Activated effector memory CD4-positive, alpha-beta T cell treated with anti-CD3 and anti-CD28 coated beads, Interleukin-2, amount 50 U/mL, for 16 hours (primary cell): ENCODE results near the gene STAB2.

ENCODE experiments used
- DNase-seq: peaks from one replicate; pipeline ENCODE4 v3.0.0-alpha.2; 2020

The STAB2 gene

DNA sequence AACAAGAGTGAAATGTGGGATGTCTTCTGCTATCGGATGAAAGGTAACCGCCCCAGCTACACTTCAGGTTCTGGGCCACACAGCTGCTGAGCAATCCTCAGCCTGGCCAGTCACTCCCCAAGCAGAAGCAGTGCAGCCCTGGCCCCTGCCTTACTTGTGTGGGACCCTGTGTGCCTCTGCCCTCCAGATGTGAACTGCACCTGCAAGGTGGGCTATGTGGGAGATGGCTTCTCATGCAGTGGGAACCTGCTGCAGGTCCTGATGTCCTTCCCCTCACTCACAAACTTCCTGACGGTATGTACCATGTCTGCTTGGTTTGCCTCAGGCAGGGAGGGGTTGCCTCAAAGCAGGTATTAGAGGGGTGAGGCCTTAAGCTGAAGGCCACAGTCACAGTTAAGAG lies 168.4 kb downstream of the STAB2 start:
- no peak for DNase-seq

DNA sequence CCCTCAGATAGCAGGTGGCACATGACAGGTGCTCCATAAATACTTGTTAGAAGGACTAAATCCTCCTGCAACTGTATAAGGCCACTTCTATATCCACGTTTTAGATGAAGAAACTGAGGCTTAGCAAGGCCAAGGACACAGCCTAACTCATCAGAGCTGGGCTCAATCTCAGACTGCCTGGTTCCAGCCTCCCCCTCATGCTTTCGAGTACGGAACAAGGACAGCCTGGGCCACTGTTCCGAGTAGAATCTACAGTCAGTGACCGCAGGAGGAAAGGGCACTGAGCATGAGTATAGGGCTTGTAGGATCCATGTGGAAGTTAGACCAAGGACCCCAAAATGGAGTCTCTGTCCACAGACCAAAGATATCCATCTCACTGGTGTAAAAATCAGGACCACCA lies 169.4 kb downstream of the STAB2 start:
- DNase-seq, result no peak

DNA sequence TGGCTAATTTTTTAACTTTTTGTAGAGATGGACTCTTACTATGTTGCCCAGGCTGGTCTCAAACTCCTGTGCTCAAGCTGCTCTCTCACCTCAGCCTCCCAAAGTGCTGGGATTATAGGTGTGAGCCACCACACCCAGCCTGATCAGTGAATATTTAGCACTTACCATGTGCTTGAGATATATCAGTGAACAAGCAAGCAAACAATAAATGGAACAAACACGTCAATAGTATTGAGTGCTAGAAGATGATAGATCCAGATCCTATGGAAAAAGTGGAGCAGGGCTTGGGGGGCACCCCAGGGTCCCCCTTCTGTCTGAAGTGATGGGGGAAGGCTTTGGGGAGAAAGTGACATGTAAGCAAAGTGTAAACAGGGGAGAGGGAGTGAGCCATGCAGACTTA lies 170.2 kb downstream of the STAB2 start:
- DNase-seq, result no peak

DNA sequence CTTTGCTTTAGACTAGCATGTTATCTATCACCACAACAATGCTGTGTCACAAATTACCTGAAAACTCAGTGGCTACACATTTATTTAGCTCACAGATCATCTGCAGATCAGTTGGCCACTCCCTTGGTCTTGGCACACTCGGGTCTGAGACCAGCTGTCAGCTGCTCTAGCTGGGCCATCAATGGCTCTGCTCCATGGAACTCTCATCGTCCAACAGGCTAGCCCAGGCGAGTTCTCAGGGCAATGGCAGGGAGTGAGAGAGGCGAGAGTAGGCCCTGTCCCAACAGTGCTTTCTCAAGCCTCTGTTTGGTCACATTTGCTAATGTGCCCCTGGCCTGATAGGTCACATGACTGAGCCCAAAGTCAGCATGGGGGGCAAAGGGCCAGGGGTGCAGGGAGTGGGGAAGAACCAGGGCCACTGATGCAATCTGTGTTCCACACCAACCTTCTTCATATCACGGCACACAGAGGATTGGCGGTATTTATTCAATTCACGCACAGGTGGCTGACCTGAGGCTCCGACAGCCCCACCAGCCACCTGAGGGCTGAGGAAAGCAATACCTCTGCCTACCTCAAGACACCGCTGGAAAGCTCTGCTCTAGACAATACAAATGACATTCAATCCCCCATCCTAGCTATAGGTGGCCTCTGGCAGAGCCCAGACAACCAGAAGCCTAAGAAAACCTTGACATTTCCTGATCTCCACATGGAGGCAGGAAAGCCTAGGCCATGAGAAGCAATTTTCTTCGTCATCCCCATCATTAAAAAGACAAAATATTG lies 171.4 kb downstream of the STAB2 start:
- DNase-seq, result no peak

DNA sequence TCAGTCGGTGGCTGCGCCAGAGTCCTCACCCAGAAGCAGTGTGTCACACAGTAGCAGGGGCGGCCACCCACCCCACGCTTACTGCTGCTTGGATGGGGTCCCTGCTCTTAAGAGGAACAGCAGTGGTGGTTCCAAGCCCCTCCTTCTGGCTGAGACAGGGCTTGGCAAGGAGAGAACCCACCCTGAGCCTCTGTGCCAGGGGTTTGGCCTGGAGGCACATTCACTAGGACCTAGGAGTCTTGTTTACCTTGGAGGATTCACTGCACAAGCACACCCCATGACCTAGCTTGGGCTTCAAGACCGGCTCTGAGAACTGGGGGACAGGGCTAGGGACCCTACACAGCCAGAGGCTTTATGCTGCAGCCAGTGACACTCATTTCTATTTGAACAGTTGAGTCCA lies 175.4 kb downstream of the STAB2 start:
- DNase-seq, result no peak

DNA sequence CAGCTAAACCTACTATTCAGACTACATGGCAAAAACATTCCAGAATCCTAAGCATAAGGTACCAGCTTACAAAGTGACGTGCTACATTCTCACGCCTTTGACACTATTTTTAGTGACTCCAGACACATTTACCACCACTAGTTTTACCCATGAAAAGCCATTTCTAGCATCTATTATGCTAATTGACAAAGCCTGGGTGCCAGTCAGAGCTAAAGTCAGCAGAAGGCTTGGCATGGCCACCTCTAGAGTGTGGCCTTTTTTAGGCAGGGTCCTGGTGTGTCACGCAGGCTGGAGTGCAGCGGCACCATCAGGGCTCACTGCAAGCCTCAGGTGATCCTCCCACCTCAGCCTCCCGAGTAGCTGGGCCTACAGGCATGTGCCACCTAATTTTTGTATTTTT lies 178.2 kb downstream of the STAB2 start:
- no peak for DNase-seq

DNA sequence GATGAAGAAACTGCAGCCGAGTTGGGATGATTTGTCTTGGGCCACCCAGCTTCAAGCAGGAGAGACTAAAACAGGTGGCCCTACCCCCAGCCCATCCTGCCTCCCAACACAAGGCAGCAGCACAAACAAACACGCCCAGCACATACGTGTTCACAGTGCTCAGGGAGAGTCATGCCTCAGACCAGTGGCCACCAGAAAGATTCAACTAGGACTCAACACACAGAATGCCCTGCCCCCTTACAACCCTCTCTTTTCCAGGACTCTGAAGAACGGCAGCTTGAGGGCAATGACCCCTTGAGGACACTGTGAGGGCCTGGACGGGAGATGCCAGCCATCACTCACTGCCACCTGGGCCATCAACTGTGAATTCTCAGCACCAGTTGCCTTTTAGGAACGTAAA lies 179.0 kb downstream of the STAB2 start:
- no peak for DNase-seq

DNA sequence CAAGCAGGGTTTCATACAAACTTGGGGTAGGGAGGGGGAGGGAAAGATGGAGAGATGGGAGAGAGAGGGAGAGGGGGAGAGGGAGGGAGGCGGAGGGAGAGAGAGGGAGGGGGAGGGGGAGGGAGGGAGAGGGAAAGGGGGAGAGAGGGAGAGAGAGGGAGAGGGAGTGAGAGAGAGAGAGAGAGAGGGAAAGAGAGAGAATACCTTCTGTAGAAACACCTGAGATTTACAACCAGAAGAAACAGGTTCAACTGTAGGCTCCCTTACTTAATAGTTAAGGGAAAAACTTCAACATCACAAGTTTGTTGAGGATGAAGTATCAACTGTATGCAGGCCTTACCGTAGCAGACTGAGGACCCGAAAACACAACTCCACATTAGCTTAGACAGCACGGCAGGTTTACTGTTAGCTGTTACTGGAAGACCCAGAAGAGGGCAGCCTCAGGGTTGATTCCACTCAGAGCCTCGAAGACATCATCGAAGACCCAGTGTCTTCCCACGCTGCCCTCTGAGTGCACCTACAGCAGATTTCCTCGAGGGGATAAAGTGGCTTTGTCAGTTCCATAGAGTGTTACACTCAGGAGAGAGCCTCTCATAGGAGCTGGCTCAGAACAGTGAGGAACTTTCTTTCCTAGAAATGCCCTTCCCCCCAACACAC lies 181.5 kb downstream of the STAB2 start:
- DNase-seq, result no peak

DNA sequence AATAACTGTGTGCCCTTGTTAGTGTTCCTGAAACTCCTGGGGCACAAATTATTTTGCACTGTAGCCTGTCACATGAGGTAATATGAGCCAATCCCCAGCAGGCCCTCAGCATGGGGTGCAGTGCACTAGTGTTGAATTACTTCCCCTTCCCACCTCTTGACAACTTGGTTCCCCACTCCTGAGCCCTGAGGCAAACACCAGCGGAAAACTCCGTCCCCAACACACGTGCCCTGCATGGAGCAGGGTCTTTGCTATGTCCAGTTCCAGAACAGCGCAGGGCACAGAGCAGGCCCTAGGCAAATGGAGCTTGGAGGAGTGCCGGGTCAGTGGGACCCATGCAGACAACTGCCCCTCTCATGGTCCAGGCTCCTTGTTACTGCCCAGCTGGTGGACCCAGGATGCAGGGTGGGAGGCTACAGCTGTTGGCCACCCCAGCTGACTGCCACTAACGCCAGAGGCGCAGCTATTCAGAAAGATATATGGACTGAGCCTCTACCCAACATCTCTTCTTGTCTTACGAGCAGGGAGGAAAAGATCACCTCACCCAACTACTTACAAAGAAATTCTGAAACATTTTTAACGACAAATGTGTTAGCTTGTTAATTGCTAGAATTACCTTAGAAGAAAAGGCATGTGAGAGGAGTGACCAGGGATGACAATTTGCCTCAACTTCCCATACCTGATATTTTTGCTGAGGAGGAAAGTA lies 182.3 kb downstream of the STAB2 start:
- DNase-seq, result no peak

DNA sequence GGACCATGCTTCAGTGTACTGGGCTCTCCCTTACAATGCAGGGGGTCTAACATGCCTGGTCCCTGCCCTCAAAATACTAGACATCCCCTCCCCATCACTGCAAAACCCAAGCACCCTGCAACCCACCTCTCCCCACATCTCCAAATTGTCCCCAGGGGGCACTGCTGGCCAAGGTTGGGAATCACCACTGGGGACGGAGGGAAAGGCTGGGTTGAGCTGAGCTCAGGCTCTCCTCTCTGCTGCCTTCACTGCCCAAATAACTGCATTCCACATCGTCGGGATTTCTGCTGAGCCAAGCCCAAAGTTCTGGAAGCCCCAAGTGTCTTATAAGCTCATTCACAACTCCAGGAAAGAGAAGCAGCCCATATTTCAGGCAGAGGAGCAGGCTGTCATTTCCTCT lies 184.4 kb downstream of the STAB2 start:
- DNase-seq, result no peak

DNA sequence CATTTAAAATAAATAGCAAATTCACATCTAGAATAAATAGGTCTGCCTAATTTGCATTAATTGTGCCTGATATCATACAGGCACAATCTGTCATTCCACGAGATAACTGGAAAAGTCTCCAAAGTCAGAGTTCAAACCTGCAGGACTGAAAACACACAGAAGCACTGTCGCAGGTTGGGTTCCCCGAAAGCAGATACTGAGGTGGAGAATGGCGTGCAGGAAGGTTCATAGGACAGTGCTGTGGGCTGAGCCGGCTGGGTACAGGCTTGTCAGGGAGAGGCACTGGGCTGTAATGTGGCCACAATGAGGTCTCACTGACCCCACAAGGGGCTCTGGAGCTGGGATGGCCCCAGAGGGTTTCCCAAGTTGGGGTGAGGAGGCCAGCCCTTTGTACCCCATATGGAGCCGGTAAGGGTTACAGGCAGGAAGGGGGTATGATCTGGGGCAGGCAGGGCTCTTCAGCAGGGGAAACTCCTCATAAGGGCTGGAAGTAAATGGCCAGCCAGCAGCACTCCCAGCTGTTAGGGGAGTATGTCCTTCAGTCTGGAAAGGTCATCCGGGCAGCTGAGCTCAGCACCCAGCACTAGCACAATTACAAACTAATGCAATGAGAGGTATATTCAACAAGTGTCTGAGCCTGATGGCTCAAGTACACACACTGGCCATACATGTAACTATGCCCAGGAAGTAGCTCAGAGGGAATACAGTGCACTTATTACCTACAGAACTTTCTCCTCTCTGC lies 185.5 kb downstream of the STAB2 start:
- DNase-seq, result no peak

DNA sequence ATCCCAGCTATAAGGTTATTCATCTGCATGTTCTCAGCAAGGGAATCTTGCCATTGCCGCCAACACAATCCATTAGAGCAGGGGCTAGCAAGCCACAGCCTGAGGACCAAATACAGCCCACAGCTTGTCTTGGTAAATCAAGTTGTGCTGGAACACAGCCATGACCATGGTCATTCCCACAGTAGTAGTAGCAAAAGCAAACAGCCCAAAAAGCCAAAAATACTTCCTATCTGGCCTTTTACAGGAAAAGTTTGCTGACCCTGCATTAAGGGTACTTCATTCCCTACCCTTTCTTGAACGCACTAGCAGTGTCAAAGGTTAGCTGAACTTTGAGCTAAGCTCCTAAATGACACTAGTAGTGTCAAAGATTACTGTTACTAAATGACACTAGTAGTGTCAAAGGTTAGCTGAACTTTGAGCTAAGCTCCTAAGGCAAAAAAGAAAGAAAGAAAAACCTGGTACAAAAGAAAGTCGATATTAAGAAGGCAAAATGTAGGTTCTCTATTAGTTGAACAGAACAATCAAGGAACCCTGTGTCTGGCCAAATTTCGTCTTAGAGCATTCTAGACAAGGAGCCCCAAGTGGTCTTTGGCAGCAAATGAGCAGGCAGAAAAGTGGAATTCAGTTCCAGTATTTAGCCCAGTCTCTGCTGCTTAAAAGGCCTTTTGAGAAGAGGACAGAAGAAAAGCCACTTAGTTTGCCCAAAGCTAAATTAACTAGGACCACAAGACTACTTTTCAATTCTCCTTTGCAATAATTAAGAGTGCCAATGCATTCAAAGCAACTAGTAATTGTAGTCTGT lies 186.2 kb downstream of the STAB2 start:
- DNase-seq, result no peak

DNA sequence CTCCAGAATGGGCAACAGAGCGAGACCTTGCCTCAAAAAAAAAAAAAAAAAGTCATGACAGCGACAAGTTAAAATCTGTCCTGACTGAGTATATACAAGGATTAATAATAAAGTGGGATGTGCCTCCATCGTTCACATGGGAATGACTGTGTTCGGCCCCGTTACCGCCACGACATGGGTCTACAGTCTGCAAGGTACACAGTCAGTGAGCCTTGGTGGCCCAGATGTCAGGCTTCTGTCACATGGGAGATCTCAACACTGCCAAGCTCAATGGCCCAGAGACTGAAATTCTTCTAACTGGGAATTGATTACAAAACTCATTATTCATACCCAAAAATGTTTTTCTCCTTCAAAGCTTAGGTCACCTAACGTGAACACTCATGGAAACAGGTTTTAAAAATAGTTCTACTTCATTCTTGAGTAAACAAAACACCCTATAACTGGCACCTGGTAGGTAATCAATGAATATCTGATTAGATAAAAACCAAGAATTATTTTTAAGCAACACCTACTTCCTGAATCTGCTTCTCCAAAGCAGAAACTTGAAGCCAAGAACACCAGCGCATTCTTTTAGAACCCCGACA lies 188.0 kb downstream of the STAB2 start:
- DNase-seq, result no peak

DNA sequence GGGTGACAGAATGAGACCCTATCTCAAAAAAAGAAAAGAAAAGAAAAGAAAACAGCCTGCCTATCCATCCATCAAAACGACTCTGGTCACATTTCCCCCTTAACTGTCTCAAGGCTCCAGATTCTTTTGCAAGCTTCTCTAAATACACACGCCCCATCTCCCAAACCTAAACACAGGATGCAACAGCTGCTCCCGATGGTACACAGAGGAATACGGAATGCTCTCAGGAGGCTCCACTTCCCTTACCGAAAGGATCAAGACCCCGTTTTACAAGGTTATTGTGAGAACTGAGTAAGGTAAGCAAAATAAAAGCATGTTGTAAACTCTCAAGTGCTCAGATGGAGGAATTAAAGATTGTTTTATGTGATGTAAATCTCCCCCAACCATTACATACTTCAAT lies 191.7 kb downstream of the STAB2 start:
- DNase-seq, result no peak

DNA sequence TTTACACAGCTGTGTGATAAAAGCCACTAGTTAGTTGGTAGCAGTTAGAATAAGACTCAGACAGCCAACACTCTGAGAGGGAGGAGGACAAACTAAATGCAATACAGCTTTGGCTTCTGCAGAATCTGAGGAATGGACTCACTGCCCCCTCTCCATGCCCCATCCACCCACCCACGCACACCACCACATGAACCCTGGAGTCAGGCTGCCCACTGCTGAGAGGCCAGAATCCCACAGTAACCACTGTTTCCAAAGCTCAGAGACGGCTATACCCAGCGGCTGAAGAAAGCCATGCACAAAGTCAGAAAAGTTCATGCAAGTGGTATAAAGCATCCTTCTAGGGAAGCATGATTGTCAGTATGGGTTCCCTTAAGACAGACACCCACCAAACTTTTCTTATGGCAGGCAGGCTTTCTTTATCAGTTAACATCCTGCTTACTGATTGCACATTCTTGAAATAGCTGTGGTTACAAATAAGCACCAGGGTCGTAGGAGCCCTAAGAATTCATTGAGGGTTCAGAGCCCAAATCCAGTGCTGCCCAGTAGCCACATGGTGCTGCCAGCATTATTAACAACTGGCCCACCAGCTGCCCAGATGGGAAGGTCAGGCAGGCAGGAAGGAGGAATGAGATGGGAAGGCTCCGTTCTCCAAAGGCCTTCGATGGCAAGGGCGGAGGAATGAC lies 192.5 kb downstream of the STAB2 start:
- DNase-seq, result no peak

DNA sequence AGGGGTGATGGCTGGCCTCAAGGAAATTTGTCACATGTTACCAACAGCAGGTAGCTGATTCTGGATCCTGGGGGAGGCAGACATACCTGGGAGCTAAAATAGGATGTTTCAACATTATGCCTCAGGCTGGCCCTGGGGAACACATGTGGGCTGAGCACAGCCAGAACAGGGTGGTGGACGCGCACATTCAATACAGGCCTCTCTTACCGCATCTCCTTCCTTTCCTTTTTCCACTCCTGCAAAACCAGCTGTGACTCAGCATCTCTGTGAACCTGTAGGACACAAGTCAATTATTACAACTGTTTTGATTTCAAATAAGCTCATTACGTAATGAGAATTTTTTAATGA lies 193.0 kb downstream of the STAB2 start:
- DNase-seq, result no peak

DNA sequence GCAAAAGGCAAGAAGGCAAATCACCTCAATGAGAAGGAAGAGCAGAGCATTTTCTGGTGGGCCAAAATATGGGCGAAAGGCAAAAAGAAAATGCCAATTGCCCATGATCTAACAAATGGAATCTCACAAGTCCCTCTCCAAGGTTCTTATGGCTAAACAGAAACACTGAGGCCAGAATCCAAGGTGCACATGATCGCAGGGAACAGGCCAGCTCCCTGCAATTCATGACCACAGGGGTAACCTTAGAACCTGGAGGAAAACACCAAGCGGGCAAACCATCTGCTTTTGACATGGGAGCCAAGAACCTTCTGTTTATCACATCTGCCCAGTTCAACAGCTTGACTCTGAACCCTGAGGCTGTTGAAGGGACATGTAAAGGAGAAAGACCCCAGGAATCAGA lies 193.9 kb downstream of the STAB2 start:
- DNase-seq, result no peak

DNA sequence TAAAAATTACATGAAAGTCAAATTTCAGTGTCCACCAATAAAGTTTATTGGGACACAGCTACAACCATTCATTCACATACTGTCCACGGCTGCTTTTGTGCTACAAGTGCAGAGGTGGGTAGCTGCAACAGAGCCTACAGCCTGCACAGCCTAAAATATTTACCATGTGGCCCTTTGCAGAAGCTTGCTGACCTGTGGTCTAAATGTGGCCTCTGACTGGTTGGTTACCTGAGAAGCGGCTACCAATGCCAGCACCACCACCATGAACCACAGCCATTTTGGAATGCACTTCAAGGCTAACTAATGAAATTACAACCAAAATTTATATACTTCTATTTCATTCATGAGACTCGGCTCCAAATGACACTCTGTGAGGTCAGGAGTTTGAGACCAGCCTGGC lies 195.3 kb downstream of the STAB2 start:
- no peak for DNase-seq

DNA sequence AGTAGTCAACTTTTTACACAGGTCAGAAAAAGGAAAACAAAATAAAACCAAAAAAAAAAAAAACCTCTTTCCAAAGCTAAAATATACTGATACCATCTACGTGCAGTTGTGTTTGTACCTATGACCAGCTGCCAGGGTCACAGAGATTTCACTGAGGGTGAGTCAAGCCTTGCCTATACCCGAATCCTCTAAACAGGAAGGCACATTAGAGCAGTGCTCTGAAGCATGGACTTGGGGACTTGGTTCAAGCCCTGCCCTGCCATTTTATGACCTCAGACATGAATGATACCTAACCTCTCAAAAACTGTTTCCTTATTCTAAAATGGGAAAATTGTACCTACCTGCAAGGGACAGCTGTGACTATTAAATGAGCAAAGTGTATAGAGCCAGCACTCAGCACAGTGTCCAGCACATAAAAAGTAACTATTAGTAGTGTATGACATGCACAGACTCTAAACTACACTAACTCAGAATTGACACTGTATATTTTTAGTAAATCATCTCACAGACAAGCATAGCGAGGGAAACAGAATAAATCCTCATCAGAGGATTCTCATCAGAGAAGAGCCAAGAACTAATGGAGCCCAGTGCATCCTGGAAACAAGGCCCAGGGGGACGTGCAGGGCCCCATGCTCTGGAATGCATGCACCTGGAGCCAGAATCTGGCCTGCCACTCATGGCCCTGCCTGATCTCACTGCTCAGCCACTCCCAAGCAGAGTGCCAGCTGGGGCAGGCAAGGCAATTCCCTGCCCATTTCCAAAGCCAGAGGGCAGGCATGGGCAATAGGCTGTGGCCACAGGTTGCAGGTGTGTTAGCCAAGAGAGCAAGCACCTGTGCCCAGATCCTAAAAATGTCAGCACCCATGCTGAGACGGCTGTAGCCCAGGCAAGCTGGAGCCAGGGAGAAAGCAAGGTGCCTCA lies 196.9 kb downstream of the STAB2 start:
- DNase-seq, result no peak

DNA sequence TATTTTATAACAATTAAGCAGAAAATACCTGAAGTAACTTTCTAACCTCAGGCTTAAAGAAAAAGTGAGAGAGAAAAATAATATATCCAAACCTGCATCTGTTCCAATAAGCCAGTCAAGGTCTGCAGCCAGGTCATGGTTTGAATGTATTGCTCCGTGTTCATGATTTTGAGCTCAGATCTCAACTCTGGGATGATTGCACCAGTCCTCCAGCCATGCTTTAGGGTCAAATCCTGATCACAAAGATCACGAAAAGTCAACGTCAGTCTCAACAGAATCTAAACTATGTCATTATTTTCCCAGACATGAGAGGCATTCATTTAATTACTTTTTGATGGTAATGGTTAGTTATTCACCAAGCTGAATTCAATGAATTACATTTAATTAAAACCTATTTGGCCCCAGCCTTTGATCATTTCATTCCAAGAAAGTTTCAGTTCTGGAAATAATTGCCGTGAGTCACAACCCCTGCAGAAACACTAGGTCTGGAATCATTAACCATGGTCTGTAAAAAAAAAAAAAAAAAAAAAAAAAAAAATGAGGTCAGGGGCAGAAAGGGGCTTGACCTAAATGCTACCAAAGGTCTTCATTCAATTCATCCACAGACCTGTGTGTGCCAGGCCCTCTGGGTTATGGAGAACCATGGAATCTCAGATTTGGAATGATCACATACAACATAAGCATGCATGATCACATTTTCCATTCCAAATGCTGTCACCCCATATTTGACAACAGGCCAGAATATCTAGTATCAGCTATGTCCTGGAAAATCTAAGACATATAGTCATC lies 198.4 kb downstream of the STAB2 start:
- no peak for DNase-seq
